ENCODE results near the gene SPTB. TPM values are rescaled to one million over a fixed set of nuclear protein-coding genes. Genes with fewer than 3 reads are reported as not detected.

SPTB gene
- total RNA-seq, 2 experiments from 2014 or later, result 0.03 to 0.08 TPM

GRCh38 chr14:64804754-64805260 lies 74.9 kb downstream of the SPTB start:
- no peak for TF ChIP-seq CTCF (IDR thresholded peaks at IDR 0.05)
- H3K27me3 Mint-ChIP-seq, result no peaks in the 10 kb centered on the region
- H3K27ac Mint-ChIP-seq, result no peak overlapping the region
- H3K4me1 ChIP-seq (ENCODE audit: insufficient read depth, low read length), result no peaks in the 10 kb centered on the region
- no peak overlapping the region for H3K27ac ChIP-seq (ENCODE audit: low read depth in 1 of 2, low read length in 2 of 2)
- H3K4me1 Mint-ChIP-seq (ENCODE audit: low read depth), result no peaks in the 10 kb centered on the region
- H3K4me3 ChIP-seq (ENCODE audit: low read length), result no peak overlapping the region
- H3K36me3 ChIP-seq (ENCODE audit: insufficient read depth, low read length), result no peaks in the 10 kb centered on the region
- no peak overlapping the region for H3K4me3 Mint-ChIP-seq
- DNase-seq, result no peak
- H3K27me3 ChIP-seq (ENCODE audit: control insufficient read depth in 1 of 2, insufficient read depth in 2 of 2, low read length in 2 of 2), result no peaks in the 10 kb centered on the region
- no peaks in the 10 kb centered on the region for H3K36me3 Mint-ChIP-seq (ENCODE audit: low read depth)
- POLR2A ChIA-PET, result no interaction called here
- no peak for ATAC-seq (ENCODE audit: poor library complexity)
- H3K9me3 Mint-ChIP-seq, result no peaks in the 10 kb centered on the region
- intact Hi-C loops (cut with DNase I, micrococcal nuclease), result no loop called here
- CTCF ChIA-PET, result no interaction called here
- no peaks in the 10 kb centered on the region for H3K9me3 ChIP-seq (ENCODE audit: control insufficient read depth in 1 of 2, insufficient read depth in 1 of 2, low read length in 2 of 2)

- ATAC-seq (ENCODE audit: poor library complexity), result no peak
- no peak for TF ChIP-seq CTCF (IDR thresholded peaks at IDR 0.05)
- intact Hi-C loops (cut with DNase I, micrococcal nuclease), result no loop called here
These were observed 77.9 kb downstream of the SPTB start for GRCh38 chr14:64801800-64802199.

GRCh38 chr14:64801046-64801445 lies 78.7 kb downstream of the SPTB start:
- Histone ChIP-seq H3K9me3 (ENCODE audit: control insufficient read depth in 1 of 2, insufficient read depth in 1 of 2, low read length in 2 of 2) (no peaks in the 10 kb centered on the region), H3K36me3 (ENCODE audit: insufficient read depth, low read length) (no peaks in the 10 kb centered on the region), H3K27ac (ENCODE audit: low read depth in 1 of 2, low read length in 2 of 2) (no peak overlapping the region), H3K4me1 (ENCODE audit: insufficient read depth, low read length) (no peaks in the 10 kb centered on the region), H3K27me3 (ENCODE audit: control insufficient read depth in 1 of 2, insufficient read depth in 2 of 2, low read length in 2 of 2) (no peaks in the 10 kb centered on the region), H3K4me3 (ENCODE audit: low read length) (no peak overlapping the region)
- Mint-ChIP-seq H3K9me3 (no peaks in the 10 kb centered on the region), H3K4me1 (ENCODE audit: low read depth) (no peaks in the 10 kb centered on the region), H3K36me3 (ENCODE audit: low read depth) (no peaks in the 10 kb centered on the region), H3K4me3 (no peak overlapping the region), H3K27me3 (no peaks in the 10 kb centered on the region), H3K27ac (no peak overlapping the region)
- CTCF ChIA-PET, result no interaction called here
- no peak for TF ChIP-seq CTCF (IDR thresholded peaks at IDR 0.05)
- DNase-seq, result no peak
- intact Hi-C loops (cut with DNase I, micrococcal nuclease), result no loop called here
- ATAC-seq (ENCODE audit: poor library complexity), result no peak
- POLR2A ChIA-PET, result no interaction called here

More at GRCh38 chr14:64801800-64802199, 77.9 kb downstream of the SPTB start:
- no peak overlapping the region for H3K4me3 ChIP-seq (ENCODE audit: low read length)
- DNase-seq, result peak in 1 of 14 experiments; percentile 6
- no peaks in the 10 kb centered on the region for H3K27me3 ChIP-seq (ENCODE audit: control insufficient read depth in 1 of 2, insufficient read depth in 2 of 2, low read length in 2 of 2)
- no peaks in the 10 kb centered on the region for H3K4me1 Mint-ChIP-seq (ENCODE audit: low read depth)
- ChIA-PET CTCF (no interaction called here), POLR2A (no interaction called here)
- no peaks in the 10 kb centered on the region for H3K9me3 Mint-ChIP-seq
- no peak overlapping the region for H3K27ac Mint-ChIP-seq
- H3K27ac ChIP-seq (ENCODE audit: low read depth in 1 of 2, low read length in 2 of 2), result no peak overlapping the region
- H3K36me3 Mint-ChIP-seq (ENCODE audit: low read depth), result no peaks in the 10 kb centered on the region
- H3K4me3 Mint-ChIP-seq, result no peak overlapping the region
- no peaks in the 10 kb centered on the region for H3K27me3 Mint-ChIP-seq
- no peaks in the 10 kb centered on the region for H3K9me3 ChIP-seq (ENCODE audit: control insufficient read depth in 1 of 2, insufficient read depth in 1 of 2, low read length in 2 of 2)
- H3K36me3 ChIP-seq (ENCODE audit: insufficient read depth, low read length), result no peaks in the 10 kb centered on the region
- H3K4me1 ChIP-seq (ENCODE audit: insufficient read depth, low read length), result no peaks in the 10 kb centered on the region

Measured in CD4-positive, alpha-beta T cell (primary cell).